Trophoblast cell (in vitro differentiated cells and primary cell): ENCODE measurements around the gene RRAS.

ENCODE experiments used
- DNase-seq, 2 donors: peaks; one replicate each; pipeline ENCODE4 v3.0.0-alpha.2; 2016
- H2AFZ ChIP-seq: 2 replicates; pipeline ENCODE4 v1.6.1; 2013; ENCODE audit warnings: low read length, moderate library complexity, mild to moderate bottlenecking; ENCODE audit not compliant: insufficient read depth, poor library complexity
- H2AK5ac ChIP-seq: 2 replicates; pipeline ENCODE4 v1.6.1; 2013; ENCODE audit warnings: mild to moderate bottlenecking, low read length
- H2BK120ac ChIP-seq: 2 replicates; pipeline ENCODE4 v1.6.1; 2013; ENCODE audit warnings: low read length, mild to moderate bottlenecking, moderate library complexity; ENCODE audit not compliant: insufficient read depth, poor library complexity
- H2BK12ac ChIP-seq: 2 replicates; pipeline ENCODE4 v1.6.1; 2013; ENCODE audit warnings: mild to moderate bottlenecking, low read length, moderate library complexity
- H2BK5ac ChIP-seq: 2 replicates; pipeline ENCODE4 v1.6.1; 2013; ENCODE audit warnings: low read length, low read depth, moderate library complexity, mild to moderate bottlenecking; ENCODE audit not compliant: poor library complexity
- H3K14ac ChIP-seq: 2 replicates; pipeline ENCODE4 v1.6.1; 2013; ENCODE audit warnings: mild to moderate bottlenecking, low read length
- H3K18ac ChIP-seq: 2 replicates; pipeline ENCODE4 v1.6.1; 2013; ENCODE audit warnings: mild to moderate bottlenecking, low read length
- H3K23ac ChIP-seq: 2 replicates; pipeline ENCODE4 v1.6.1; 2013; ENCODE audit warnings: low read length
- H3K27ac ChIP-seq: 2 replicates; pipeline ENCODE4 v1.5.1; 2013; ENCODE audit warnings: low read depth, mild to moderate bottlenecking, inconsistent platforms, low read length, moderate library complexity
- H3K27me3 ChIP-seq: 2 replicates; pipeline ENCODE4 v1.6.1; 2013; ENCODE audit warnings: inconsistent platforms, mild to moderate bottlenecking, low read length, moderate library complexity; ENCODE audit not compliant: insufficient read depth
- H3K36me3 ChIP-seq, 2 experiments: 1 replicate in 1 of 2; 2 replicates in 1 of 2; pipeline ENCODE4 v1.6.1; 2013; ENCODE audit warnings: low read length in 2 of 2, mild to moderate bottlenecking in 2 of 2, moderate library complexity in 1 of 2; ENCODE audit not compliant: insufficient read depth in 2 of 2, control insufficient read depth in 1 of 2
- H3K4ac ChIP-seq: 2 replicates; pipeline ENCODE4 v1.6.1; 2013; ENCODE audit warnings: low read depth, mild to moderate bottlenecking, low read length, moderate library complexity
- H3K4me1 ChIP-seq, 2 experiments: 1 replicate in 1 of 2; 2 replicates in 1 of 2; pipeline ENCODE4 v1.6.1; 2013; ENCODE audit warnings: low read length in 2 of 2, mild to moderate bottlenecking in 2 of 2, moderate library complexity in 1 of 2; ENCODE audit not compliant: insufficient read depth in 2 of 2, control insufficient read depth in 1 of 2
- H3K4me2 ChIP-seq: 2 replicates; pipeline ENCODE4 v1.6.1; 2013; ENCODE audit warnings: inconsistent platforms, mild to moderate bottlenecking, low read length, moderate library complexity
- H3K4me3 ChIP-seq: 2 replicates; pipeline ENCODE4 v1.5.1; 2013; ENCODE audit warnings: mild to moderate bottlenecking, low read depth, low read length, inconsistent platforms
- H3K79me1 ChIP-seq: one replicate; pipeline ENCODE4 v1.6.1; 2013; ENCODE audit warnings: low read length
- H3K79me2 ChIP-seq: 2 replicates; pipeline ENCODE4 v1.6.1; 2013; ENCODE audit warnings: low read length, mild to moderate bottlenecking; ENCODE audit not compliant: control insufficient read depth, insufficient read depth, poor library complexity
- H3K9ac ChIP-seq: 2 replicates; pipeline ENCODE4 v1.6.1; 2013; ENCODE audit warnings: mild to moderate bottlenecking, low read length
- H3K9me3 ChIP-seq: 2 replicates; pipeline ENCODE4 v1.6.1; 2013; ENCODE audit warnings: low read depth, mild to moderate bottlenecking, control low read depth, inconsistent platforms, low read length; ENCODE audit not compliant: insufficient read depth
- H4K12ac ChIP-seq: 2 replicates; pipeline ENCODE4 v1.6.1; 2013; ENCODE audit warnings: low read depth, mild to moderate bottlenecking, low read length, moderate library complexity
- H4K8ac ChIP-seq: 2 replicates; pipeline ENCODE4 v1.6.1; 2013; ENCODE audit warnings: low read depth, mild to moderate bottlenecking, low read length, moderate library complexity
- H4K91ac ChIP-seq: one replicate; pipeline ENCODE4 v1.6.1; 2013; ENCODE audit warnings: low read depth, mild to moderate bottlenecking, low read length, moderate library complexity
- WGBS: extraction: QIAGEN DNeasy Blood & Tissue Kit; methylation state at CpG from one replicate; pipeline ENCODE4 v1.1.7; 2013; ENCODE audit warnings: missing lambda C conversion rate; ENCODE audit not compliant: insufficient read length, insufficient coverage; ENCODE audit errors: extremely low coverage; 5-methylcytosine and 5-hydroxymethylcytosine counted together

The RRAS gene

DNA sequence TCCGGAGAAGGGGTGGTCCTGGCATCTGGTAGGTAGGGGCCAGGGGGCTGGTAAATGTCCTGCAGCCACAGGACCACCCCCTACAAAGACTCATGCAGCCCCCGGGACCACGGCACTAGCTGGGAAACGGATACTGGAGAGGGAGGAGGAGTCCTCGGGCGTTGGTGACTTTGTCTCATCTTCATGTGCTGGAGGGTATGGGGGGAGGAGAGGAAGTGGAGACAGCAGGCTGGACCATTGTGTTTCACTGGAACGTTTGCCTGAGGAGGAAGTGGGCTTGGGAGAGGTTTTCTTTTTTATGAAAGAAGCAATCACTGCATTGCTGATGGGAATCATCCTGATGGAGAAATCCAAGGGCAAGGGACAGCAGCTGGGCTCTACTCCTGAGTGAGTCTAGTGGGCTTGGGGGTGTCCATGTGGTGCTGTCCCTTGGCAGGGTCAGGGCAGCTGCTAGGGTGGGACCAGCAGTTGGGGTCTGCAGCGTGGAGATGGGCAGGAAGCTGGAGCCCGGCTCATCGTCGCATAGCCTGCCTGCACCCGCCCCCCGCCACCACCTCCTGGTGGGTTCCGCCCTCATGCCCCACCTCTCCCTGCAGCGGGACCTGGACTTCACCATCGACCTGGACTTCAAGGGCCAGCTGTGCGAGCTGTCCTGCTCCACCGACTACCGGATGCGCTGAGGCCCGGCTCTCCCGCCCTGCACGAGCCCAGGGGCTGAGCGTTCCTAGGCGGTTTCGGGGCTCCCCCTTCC is 47.8 kb upstream of the RRAS start:
- no peak overlapping the region for H3K14ac ChIP-seq
- H4K12ac ChIP-seq, result no peak overlapping the region
- no peaks in the 10 kb centered on the region for H3K9me3 ChIP-seq
- peaks cover 12 to 20% of the 10 kb centered on the region in 2 experiments for H3K4me1 ChIP-seq
- WGBS, result no CpG with 5 or more reads among the region's 26 CpGs
- no peak overlapping the region for H3K9ac ChIP-seq
- H3K23ac ChIP-seq, result no peak overlapping the region
- no peak overlapping the region for H4K91ac ChIP-seq
- no peak overlapping the region for H3K4me2 ChIP-seq
- no peak overlapping the region for H2AFZ ChIP-seq
- no peak overlapping the region for H4K8ac ChIP-seq
- peaks cover 54% of the 10 kb centered on the region in 2 experiments for H3K36me3 ChIP-seq
- H3K27me3 ChIP-seq, result no peaks in the 10 kb centered on the region
- no peak overlapping the region for H3K27ac ChIP-seq
- H3K79me2 ChIP-seq, result no peaks in the 10 kb centered on the region
- H2BK12ac ChIP-seq, result no peak overlapping the region
- peaks cover 3% of the 10 kb centered on the region for H3K79me1 ChIP-seq
- DNase-seq, result no peak
- no peak overlapping the region for H3K4me3 ChIP-seq
- H3K4ac ChIP-seq, result no peak overlapping the region
- no peak overlapping the region for H2BK5ac ChIP-seq
- H2BK120ac ChIP-seq, result no peak overlapping the region
- H2AK5ac ChIP-seq, result no peak overlapping the region
- no peak overlapping the region for H3K18ac ChIP-seq

GRCh38 chr19:49687150-49687549 is 47.2 kb upstream of the RRAS start:
- Histone ChIP-seq H2BK5ac (no peak overlapping the region), H4K12ac (no peak overlapping the region), H4K8ac (no peak overlapping the region), H3K14ac (no peak overlapping the region), H3K18ac (no peak overlapping the region), H3K4me1 (peaks cover 12 to 20% of the 10 kb centered on the region in 2 experiments), H2BK120ac (no peak overlapping the region), H3K79me1 (peaks cover 3% of the 10 kb centered on the region), H2AK5ac (no peak overlapping the region), H2BK12ac (no peak overlapping the region), H3K4me2 (no peak overlapping the region), H3K4me3 (no peak overlapping the region), H3K79me2 (no peaks in the 10 kb centered on the region), H3K27me3 (no peaks in the 10 kb centered on the region), H4K91ac (no peak overlapping the region), H3K36me3 (peaks cover 59% of the 10 kb centered on the region in 2 experiments), H3K23ac (no peak overlapping the region), H3K9ac (no peak overlapping the region), H3K27ac (no peak overlapping the region), H2AFZ (no peak overlapping the region), H3K4ac (no peak overlapping the region), H3K9me3 (no peaks in the 10 kb centered on the region)
- no peak for DNase-seq
- no CpG with 5 or more reads among the region's 12 CpGs for WGBS

GRCh38 chr19:49686503-49687088 is 46.7 kb upstream of the RRAS start:
- Histone ChIP-seq H2AK5ac (no peak overlapping the region), H3K4me2 (no peak overlapping the region), H2AFZ (no peak overlapping the region), H3K14ac (no peak overlapping the region), H3K79me1 (peaks cover 3% of the 10 kb centered on the region), H3K9ac (no peak overlapping the region), H3K36me3 (peaks cover 64 to 65% of the 10 kb centered on the region in 2 experiments), H2BK5ac (no peak overlapping the region), H3K4ac (no peak overlapping the region), H2BK12ac (no peak overlapping the region), H3K79me2 (no peaks in the 10 kb centered on the region), H2BK120ac (no peak overlapping the region), H3K4me3 (no peak overlapping the region), H3K27ac (no peak overlapping the region), H3K18ac (no peak overlapping the region), H4K12ac (no peak overlapping the region), H3K23ac (no peak overlapping the region), H3K9me3 (peaks cover 2% of the 10 kb centered on the region), H3K27me3 (no peaks in the 10 kb centered on the region), H4K8ac (no peak overlapping the region), H4K91ac (no peak overlapping the region), H3K4me1 (peaks cover 12 to 19% of the 10 kb centered on the region in 2 experiments)
- no peak for DNase-seq
- WGBS, result no CpG with 5 or more reads among the region's 27 CpGs

GRCh38 chr19:49685845-49686332 is 45.9 kb upstream of the RRAS start:
- Histone ChIP-seq H3K23ac (no peak overlapping the region), H3K27ac (no peak overlapping the region), H3K4ac (no peak overlapping the region), H3K4me3 (no peak overlapping the region), H3K9me3 (peaks cover 2% of the 10 kb centered on the region), H2AK5ac (no peak overlapping the region), H2AFZ (no peak overlapping the region), H2BK120ac (no peak overlapping the region), H4K12ac (no peak overlapping the region), H3K79me2 (no peaks in the 10 kb centered on the region), H2BK12ac (no peak overlapping the region), H3K79me1 (peaks cover 3% of the 10 kb centered on the region), H4K8ac (no peak overlapping the region), H3K9ac (no peak overlapping the region), H3K18ac (no peak overlapping the region), H3K36me3 (peaks cover 69 to 70% of the 10 kb centered on the region in 2 experiments), H2BK5ac (no peak overlapping the region), H3K4me1 (peaks cover 8 to 14% of the 10 kb centered on the region in 2 experiments), H3K14ac (no peak overlapping the region), H3K4me2 (no peak overlapping the region), H4K91ac (no peak overlapping the region), H3K27me3 (no peaks in the 10 kb centered on the region)
- no peak for DNase-seq
- WGBS, result no CpG with 5 or more reads among the region's 23 CpGs
